ENCODE data around the gene MEGF6. TPM values are rescaled to one million over a fixed set of nuclear protein-coding genes. Genes with fewer than 3 reads are reported as not detected.

Gene MEGF6
- total RNA-seq, 1 donor from 2014 or later: 10.9 TPM

DNA sequence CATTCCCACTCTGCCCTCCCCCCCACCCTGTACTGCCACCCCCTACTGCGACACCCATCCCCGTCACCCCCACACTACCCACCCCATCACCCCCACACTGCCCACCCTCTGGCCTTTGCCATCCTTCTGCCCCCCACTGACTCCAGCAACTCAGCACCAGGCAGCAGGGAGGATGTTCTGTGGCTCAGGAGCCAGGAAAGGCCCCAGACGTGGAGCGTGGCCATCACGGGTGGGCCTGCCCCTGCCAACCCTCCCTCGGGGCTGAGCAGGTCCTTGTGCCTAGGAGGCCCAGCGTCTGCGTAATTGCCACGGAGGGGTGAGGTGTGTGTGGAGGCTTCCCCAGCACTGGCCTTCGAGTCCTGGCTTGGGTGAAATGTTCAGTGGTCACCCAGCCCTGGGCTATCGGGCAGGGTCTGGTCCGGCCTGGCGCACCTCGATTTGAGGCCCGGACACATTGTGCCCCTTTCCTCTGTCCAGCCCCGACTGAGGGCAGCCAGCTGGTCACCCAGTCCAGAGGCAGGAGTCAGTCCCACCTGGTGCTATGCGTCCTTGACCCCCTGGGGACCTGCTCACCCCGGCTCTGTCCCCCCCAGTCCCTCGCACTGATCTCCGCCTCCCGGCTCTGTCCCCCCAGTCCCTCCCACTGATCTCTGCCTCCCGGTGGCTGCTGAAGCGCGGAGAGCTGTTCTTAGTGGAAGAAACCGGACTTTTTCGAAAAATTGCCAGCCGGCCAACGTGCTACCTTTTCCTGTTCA is 133.9 kb downstream of the MEGF6 start:
- Mint-ChIP-seq H3K27ac (no peak overlapping the region), H3K27me3 (no peaks in the 10 kb centered on the region), H3K4me1 (no peaks in the 10 kb centered on the region), H3K36me3 (ENCODE audit: low read depth) (no peaks in the 10 kb centered on the region), H3K9me3 (no peaks in the 10 kb centered on the region), H3K4me3 (no peak overlapping the region)
- ATAC-seq (ENCODE audit: low read depth): no peak
- POLR2A ChIA-PET: no interaction called here
- TF ChIP-seq, protein P1, sequence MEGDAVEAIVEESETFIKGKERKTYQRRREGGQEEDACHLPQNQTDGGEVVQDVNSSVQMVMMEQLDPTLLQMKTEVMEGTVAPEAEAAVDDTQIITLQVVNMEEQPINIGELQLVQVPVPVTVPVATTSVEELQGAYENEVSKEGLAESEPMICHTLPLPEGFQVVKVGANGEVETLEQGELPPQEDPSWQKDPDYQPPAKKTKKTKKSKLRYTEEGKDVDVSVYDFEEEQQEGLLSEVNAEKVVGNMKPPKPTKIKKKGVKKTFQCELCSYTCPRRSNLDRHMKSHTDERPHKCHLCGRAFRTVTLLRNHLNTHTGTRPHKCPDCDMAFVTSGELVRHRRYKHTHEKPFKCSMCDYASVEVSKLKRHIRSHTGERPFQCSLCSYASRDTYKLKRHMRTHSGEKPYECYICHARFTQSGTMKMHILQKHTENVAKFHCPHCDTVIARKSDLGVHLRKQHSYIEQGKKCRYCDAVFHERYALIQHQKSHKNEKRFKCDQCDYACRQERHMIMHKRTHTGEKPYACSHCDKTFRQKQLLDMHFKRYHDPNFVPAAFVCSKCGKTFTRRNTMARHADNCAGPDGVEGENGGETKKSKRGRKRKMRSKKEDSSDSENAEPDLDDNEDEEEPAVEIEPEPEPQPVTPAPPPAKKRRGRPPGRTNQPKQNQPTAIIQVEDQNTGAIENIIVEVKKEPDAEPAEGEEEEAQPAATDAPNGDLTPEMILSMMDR (IDR thresholded peaks at IDR 0.05): no peak
- CTCF ChIA-PET: no interaction called here
- no peak for DNase-seq
- intact Hi-C loops (cut with micrococcal nuclease): no loop called here

DNA sequence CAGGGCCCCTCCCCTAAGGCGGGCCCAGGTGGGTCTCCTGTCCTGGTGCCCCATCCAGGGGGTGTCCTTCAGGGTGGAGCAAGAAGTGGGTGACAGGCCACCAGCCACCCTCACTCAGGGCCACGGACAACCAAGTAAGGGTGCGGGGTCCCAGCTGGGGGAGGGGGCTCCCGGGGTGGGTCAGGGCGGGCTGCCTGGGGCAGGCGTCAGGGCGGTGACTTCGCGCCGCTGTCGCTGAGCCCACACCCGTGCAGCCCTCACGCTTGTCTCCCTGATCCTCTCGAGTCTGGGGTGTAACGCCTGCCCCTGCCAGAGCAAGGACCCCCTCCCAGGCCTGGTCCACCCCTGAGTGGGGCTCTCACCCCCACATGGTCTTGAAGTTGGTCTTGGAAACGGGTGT is 134.6 kb downstream of the MEGF6 start:
- CTCF ChIA-PET: no interaction called here
- intact Hi-C loops (cut with micrococcal nuclease): no loop called here
- Mint-ChIP-seq H3K4me1 (no peaks in the 10 kb centered on the region), H3K27ac (no peak overlapping the region), H3K4me3 (no peak overlapping the region), H3K36me3 (ENCODE audit: low read depth) (no peaks in the 10 kb centered on the region), H3K9me3 (no peaks in the 10 kb centered on the region), H3K27me3 (no peaks in the 10 kb centered on the region)
- no peak for DNase-seq
- POLR2A ChIA-PET: no interaction called here
- ATAC-seq (ENCODE audit: low read depth): no peak
- TF ChIP-seq, protein P1 (IDR thresholded peaks at IDR 0.05): no peak

DNA sequence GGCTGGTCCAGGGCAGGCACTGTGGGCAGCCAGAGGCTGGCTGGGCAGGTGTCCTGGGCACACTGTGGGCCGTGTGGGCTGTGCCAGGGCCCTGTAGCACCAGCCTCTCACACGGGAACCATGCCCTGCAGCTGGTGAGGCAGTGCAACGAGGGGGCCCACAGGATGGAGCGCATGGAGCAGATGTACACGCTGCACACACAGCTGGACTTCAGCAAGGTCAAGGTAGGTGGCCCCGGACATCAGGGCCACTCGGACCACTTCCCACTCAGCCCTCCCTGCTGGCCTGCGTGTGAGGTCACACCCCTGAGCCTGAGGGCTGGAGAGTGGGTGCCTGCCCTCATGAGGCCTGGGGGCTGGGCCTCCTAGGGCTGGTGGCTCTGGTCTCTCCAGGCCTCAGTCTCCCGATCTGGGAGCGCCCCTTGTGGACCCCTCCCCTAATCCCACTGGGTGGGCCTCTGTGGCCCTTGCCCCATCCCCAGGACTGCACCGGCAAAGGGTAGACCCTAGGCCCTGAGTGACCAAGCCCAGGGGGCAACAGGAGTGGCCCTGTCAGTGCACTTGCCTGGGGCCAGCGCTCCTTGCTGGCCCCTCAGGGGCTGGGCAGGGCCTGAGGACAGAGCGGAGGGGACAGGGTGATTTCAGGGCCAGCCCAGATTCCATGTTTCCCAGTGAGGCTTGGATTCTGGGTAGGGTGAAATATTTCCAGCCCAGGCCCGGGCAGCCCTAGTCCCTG is 135.3 kb downstream of the MEGF6 start:
- ATAC-seq (ENCODE audit: low read depth): no peak
- Mint-ChIP-seq H3K9me3 (no peaks in the 10 kb centered on the region), H3K4me3 (no peak overlapping the region), H3K27ac (no peak overlapping the region), H3K36me3 (ENCODE audit: low read depth) (no peaks in the 10 kb centered on the region), H3K27me3 (no peaks in the 10 kb centered on the region), H3K4me1 (no peaks in the 10 kb centered on the region)
- TF ChIP-seq, protein P1 (IDR thresholded peaks at IDR 0.05): no peak
- DNase-seq: no peak
- ChIA-PET CTCF (no interaction called here), POLR2A (no interaction called here)
- intact Hi-C loops (cut with micrococcal nuclease): no loop called here

DNA sequence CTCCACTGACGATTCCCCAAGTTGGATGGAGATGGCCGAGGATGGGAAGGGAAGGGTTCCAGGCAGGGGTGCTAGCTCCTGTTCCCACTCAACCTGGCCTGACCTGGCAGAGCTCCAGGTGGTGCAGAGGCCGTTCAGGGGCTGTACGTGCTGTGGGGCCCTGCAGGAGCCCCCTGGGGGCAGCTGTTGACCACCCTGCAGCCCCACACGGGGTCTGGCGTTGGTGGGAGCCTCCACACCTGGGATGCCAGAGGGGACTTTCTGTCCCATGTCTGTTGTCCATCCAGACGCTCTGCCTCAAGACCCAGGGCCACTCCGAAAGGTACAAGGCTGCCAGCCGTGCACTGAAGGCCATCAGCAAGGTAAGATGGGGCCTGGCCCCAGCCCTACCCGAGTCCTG is 136.9 kb downstream of the MEGF6 start:
- ATAC-seq (ENCODE audit: low read depth): no peak
- no peak for DNase-seq
- TF ChIP-seq, protein P1 (IDR thresholded peaks at IDR 0.05): no peak
- Mint-ChIP-seq H3K4me1 (no peaks in the 10 kb centered on the region), H3K9me3 (no peaks in the 10 kb centered on the region), H3K27ac (no peak overlapping the region), H3K27me3 (no peaks in the 10 kb centered on the region), H3K36me3 (ENCODE audit: low read depth) (no peaks in the 10 kb centered on the region), H3K4me3 (no peak overlapping the region)
- POLR2A ChIA-PET: no interaction called here
- CTCF ChIA-PET: no interaction called here
- intact Hi-C loops (cut with micrococcal nuclease): no loop called here

DNA sequence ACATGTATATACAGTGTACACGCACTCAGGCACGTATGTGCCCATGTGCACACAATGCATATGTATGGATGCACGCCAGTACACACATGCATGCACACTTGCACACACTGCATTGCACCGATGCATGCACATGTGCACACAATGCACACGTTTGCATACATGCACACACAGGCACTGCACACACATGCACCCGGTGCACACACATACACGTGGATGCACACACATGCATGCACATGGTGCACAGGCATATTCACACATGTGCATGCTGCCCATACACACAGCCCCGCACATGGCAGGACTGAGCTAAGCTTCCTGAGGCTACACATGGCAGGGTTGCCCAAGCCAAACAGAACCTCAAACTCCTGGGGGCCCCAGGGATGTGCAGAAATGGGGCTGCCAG is 137.3 kb downstream of the MEGF6 start:
- DNase-seq: no peak
- CTCF ChIA-PET: no interaction called here
- TF ChIP-seq, protein P1 (IDR thresholded peaks at IDR 0.05): no peak
- Mint-ChIP-seq H3K27me3 (no peaks in the 10 kb centered on the region), H3K27ac (no peak overlapping the region), H3K4me3 (no peak overlapping the region), H3K4me1 (no peaks in the 10 kb centered on the region), H3K9me3 (no peaks in the 10 kb centered on the region), H3K36me3 (ENCODE audit: low read depth) (no peaks in the 10 kb centered on the region)
- ATAC-seq (ENCODE audit: low read depth): no peak
- POLR2A ChIA-PET: no interaction called here
- intact Hi-C loops (cut with micrococcal nuclease): no loop called here

Measured in activated B cell treated with CpG ODN at 0.5 μM for 24 hours (primary cell).